Activated effector memory CD4-positive, alpha-beta T cell treated with Interleukin-2 at 50 U/mL for 16 hours (primary cell): ENCODE data around the gene MRPS26.
A peak's percentile ranks its signal among the peaks of the same experiment; 100 is the strongest.
"Not testable (repeated sequence)": the region's sequence is repeated elsewhere in the genome, so short reads cannot be mapped to it uniquely, and the experiment has no call there.

Experiments used
- DNase-seq: peaks from one replicate; pipeline ENCODE4 v3.0.0-alpha.2; 2020

MRPS26 gene

GRCh38 chr20:3045816-3046676 is at the start of gene MRPS26:
TSS of gene MRPS26 (plus strand) at chr20:3046052. CDS start at chr20:3046069, 17 bp downstream.
- peak; percentile 71 for DNase-seq

- DNase-seq: no peak
Observed at GRCh38 chr20:2998728-2999127, 47.1 kb upstream of the MRPS26 start.

GRCh38 chr20:3000852-3001523 is 44.9 kb upstream of the MRPS26 start:
- DNase-seq: no peak

DNA sequence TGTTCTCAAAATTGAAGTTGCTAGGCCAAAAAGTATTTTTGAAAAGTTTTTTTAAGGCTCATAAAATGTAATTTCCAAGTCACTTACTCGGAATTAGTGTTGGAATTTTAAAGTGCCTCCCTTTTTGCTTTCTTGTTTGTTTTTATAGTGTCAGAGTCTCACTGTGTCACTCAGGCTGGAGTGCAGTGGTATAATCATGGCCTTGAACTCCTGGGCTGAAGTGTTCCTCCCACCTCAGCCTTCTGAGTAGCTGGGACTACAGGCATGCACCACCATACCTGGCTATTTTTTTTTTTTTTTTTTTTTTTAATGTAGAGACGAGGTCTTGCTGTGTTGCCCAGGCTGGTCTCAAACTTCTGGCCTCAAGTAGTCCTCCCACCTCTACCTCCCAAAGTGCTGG is 42.4 kb upstream of the MRPS26 start:
- no peak for DNase-seq

DNA sequence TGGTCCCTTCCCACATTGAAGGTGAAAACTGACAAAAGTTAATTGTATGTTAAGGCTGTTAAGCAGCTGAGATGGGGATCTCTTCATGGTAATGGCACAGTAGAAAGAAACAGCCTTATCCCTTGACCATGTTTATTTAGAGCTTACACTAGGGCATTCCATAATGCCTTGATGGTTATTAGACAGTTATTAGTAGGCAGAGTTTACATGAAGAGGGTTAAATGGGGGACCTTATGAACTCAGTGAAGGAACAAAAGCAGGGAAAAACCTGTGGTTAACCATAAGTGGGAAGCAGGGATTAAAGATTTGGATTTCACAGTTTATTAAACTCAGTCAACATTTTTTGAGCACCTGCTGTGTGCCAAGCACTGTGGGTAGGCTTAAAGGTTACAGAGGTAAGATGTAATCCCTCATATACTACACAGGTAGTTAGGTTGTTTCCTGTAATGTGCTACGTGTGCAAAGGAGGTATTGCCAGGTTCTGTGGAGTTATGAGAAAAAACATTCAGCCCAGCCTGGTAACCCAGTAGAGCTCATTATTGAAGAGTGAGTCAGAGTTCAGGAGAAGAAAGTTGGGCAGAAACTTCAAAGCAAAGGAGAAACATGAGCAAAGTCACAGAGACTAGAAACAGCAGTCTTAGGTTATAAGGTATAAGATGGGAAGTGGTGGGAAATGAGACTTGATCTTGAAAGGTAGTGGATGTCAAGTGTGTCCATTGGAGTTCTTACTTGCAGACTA is 34.7 kb upstream of the MRPS26 start:
- no peak for DNase-seq

- no peak for DNase-seq
Observed at GRCh38 chr20:3011752-3012151, 34.1 kb upstream of the MRPS26 start.

- no peak for DNase-seq
Observed at GRCh38 chr20:3013771-3014170, 32.1 kb upstream of the MRPS26 start.

DNA sequence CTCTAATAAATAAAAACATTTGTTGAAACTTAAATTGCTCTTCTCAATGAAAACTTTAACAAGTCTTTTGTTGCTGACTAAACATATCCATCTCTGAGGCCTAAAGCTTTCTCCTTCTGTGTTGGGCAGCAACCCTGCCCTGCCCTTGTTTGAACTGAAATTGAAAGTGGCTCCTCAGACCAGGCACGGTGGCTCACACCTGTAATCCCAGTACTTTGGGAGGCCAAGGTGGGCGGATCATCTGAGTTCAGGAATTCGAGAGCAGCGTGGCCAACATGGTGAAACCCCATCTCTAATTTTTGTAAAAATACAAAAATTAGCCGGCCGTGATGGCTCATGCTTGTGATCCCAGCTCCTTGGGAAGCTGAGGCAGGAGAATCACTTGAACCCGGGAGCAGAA is 31.7 kb upstream of the MRPS26 start:
- no peak for DNase-seq

- no peak for DNase-seq
Observed at GRCh38 chr20:3014662-3015061, 31.2 kb upstream of the MRPS26 start.

GRCh38 chr20:3015302-3015701 is 30.6 kb upstream of the MRPS26 start:
- not testable (repeated sequence) for DNase-seq

DNA sequence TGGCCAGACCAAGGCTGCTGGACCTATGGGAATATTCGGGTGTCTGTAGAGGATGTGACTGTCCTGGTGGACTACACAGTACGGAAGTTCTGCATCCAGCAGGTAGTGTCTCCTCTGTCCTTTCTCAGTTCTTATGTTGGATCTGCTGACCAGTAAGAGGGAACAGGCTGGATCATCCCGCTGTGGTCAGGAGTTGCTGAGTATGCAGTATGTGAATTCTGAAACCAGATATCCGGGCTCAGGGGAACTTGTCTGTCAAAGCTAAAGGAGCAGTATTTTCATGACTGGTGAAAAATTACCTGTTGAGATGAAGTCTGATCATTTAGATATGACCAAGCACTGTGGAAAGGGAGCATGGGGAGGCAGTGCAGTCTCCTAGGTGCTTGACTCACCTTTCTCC is 24.5 kb upstream of the MRPS26 start:
- DNase-seq: no peak

- no peak for DNase-seq
Observed at GRCh38 chr20:3021777-3022176, 24.1 kb upstream of the MRPS26 start.

GRCh38 chr20:3022559-3023490 is 23.0 kb upstream of the MRPS26 start:
- not testable (repeated sequence) for DNase-seq

GRCh38 chr20:3027987-3028386 is 17.9 kb upstream of the MRPS26 start:
- DNase-seq: no peak

DNA sequence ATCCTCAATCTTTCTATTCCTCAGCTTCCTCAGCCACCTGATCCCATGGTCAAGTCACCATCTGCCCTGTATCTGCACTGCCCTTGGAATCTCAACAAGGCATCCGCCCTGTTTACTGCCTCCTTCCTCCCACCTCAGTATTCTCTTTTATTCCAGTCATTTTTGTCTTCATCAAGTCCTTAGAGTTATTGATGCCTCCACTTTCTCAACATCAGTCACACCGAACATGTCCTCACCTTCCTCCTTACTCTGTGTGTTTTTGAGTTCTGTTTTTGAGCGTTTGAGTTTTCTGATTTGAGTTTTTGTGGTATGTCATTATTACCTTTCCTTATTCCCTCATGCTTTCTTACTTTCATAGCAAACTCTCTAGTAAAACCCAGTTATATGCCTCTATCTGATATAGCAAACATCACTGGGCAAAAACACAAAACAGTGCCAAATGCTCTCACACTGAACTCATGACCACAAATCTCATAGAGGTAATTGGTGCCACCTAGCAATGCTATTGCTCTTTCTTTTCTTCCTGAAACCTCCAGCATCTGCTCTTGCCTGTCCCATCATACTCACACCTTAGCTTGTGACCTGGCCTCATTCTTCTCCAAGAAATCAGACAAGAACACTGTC is 14.2 kb upstream of the MRPS26 start:
- DNase-seq: no peak

DNA sequence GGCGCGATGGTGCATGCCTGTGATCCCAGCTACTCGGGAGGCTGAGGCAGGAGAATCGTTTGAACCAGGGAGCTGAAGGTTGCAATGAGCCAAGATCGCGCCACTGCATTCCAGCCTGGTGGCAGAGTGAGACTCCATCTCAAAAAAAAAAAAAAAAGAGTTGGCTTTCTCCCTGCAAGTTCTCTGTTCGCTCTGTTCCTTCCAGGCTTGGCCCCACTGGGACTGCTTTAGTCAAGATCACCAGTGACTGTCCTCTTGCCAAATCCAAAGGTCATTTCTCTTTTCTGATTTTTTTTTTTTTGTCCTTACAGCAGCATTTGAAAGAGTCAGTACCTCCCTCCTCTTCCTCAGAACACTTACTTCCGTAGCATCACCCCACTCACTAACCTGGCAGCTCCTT is 13.2 kb upstream of the MRPS26 start:
- DNase-seq: no peak

DNA sequence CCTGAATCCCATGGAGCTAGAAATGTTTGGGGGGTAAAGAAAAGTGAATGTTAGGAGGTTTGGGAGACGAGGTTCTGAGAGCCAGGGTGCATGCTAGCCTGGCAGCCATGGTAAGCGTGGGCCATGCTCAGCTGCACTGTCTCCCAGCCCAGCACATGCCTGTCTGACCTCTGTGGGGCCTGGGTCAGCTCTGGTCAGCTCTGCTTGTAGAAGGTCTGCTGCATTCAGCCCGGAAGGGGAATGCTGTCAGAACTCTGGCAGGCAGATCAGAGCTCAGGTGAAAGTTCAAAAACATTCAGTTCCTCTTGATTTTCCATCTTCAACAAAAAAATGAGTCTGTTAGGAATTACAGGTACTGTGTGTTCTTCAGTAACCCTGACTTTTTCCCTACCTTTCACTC is 8.2 kb upstream of the MRPS26 start:
- no peak for DNase-seq

GRCh38 chr20:3038454-3038853 is 7.4 kb upstream of the MRPS26 start:
- DNase-seq: no peak

- DNase-seq: no peak
Observed at GRCh38 chr20:3039426-3039825, 6.4 kb upstream of the MRPS26 start.

GRCh38 chr20:3040086-3040485 is 5.8 kb upstream of the MRPS26 start:
- no peak for DNase-seq

- no peak for DNase-seq
Observed at GRCh38 chr20:3041854-3042409, 3.9 kb upstream of the MRPS26 start.

DNA sequence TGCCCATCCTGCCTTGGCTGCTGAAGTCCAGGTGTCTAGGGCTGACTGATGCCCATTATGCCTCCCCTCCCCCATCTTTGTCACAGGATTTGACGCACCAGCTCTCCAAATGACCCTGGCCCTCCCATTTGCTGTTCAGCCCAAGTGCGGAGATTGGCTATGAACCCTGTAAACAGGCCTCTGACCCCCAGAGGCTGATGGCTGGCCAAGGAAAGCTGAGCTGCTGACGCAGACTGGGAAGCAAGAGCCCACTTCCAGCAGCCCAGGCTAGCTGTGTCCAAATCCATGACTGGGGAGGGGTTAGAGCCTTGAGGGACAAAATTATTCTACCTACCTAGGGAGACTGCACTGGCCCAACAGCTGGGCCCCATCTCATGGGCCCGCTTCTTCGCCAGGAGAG is 3.2 kb upstream of the MRPS26 start:
- DNase-seq: no peak
